ENCODE data around the gene SIN3B.
"Not testable (repeated sequence)": the region's sequence is repeated elsewhere in the genome, so short reads cannot be mapped to it uniquely, and the experiment has no call there.

SIN3B gene

GRCh38 chr19:16791942-16792341, 37.3 kb upstream of the SIN3B start:
- no peak for TF ChIP-seq CTCF (IDR thresholded peaks at IDR 0.05; ENCODE audit: control insufficient read depth, insufficient read depth, low read depth, low read length, missing control alignments)
- DNase-seq (ENCODE audit: low read depth) = no peak
- no peak overlapping the region for H3K4me3 ChIP-seq (ENCODE audit: control insufficient read depth, low read depth, low read length)

- H3K4me3 ChIP-seq (ENCODE audit: control insufficient read depth, low read depth, low read length) = no peak overlapping the region
- no peak for DNase-seq (ENCODE audit: low read depth)
- no peak for TF ChIP-seq CTCF (IDR thresholded peaks at IDR 0.05; ENCODE audit: control insufficient read depth, insufficient read depth, low read depth, low read length, missing control alignments)
These were observed 34.4 kb upstream of the SIN3B start for GRCh38 chr19:16794456-16795441.

- H3K4me3 ChIP-seq (ENCODE audit: control insufficient read depth, low read depth, low read length) = no peak overlapping the region
- TF ChIP-seq CTCF (IDR thresholded peaks at IDR 0.05; ENCODE audit: control insufficient read depth, insufficient read depth, low read depth, low read length, missing control alignments) = no peak
- DNase-seq (ENCODE audit: low read depth) = no peak
These were observed 33.5 kb upstream of the SIN3B start for GRCh38 chr19:16795731-16796130.

- H3K4me3 ChIP-seq (ENCODE audit: control insufficient read depth, low read depth, low read length) = no peak overlapping the region
- no peak for DNase-seq (ENCODE audit: low read depth)
- no peak for TF ChIP-seq CTCF (IDR thresholded peaks at IDR 0.05; ENCODE audit: control insufficient read depth, insufficient read depth, low read depth, low read length, missing control alignments)
These were observed 31.3 kb upstream of the SIN3B start for GRCh38 chr19:16797876-16798275.

GRCh38 chr19:16798326-16798725, 30.9 kb upstream of the SIN3B start:
- DNase-seq (ENCODE audit: low read depth); H3K4me3 ChIP-seq (ENCODE audit: control insufficient read depth, low read depth, low read length): not testable (repeated sequence)

GRCh38 chr19:16799740-16800139, 29.5 kb upstream of the SIN3B start:
- no peak for TF ChIP-seq CTCF (IDR thresholded peaks at IDR 0.05; ENCODE audit: control insufficient read depth, insufficient read depth, low read depth, low read length, missing control alignments)
- H3K4me3 ChIP-seq (ENCODE audit: control insufficient read depth, low read depth, low read length) = no peak overlapping the region

GRCh38 chr19:16801600-16802013, 27.6 kb upstream of the SIN3B start:
- TF ChIP-seq CTCF (IDR thresholded peaks at IDR 0.05; ENCODE audit: control insufficient read depth, insufficient read depth, low read depth, low read length, missing control alignments) = no peak
- DNase-seq (ENCODE audit: low read depth) = peak; percentile 14
- no peak overlapping the region for H3K4me3 ChIP-seq (ENCODE audit: control insufficient read depth, low read depth, low read length)

More at GRCh38 chr19:16799740-16800139, 29.5 kb upstream of the SIN3B start:
- DNase-seq (ENCODE audit: low read depth) = no peak

All from AG09309 (cell line).